Neural cell (in vitro differentiated cells): Measurements from ENCODE around the gene CENPE.

Experiments used
- CTCF ChIP-seq: fragments of 450-650 bp; IDR thresholded peaks from 2 replicates; pipeline ENCODE4 v1.5.1; 2014; ENCODE audit warnings: antibody characterized with exemption, mild to moderate bottlenecking, moderate library complexity; ENCODE audit not compliant: poor library complexity, severe bottlenecking
- EZH2 ChIP-seq: fragments of 200-600, 300-800 bp; shearing (Covaris generic), sonication (generic); IDR thresholded peaks from 2 replicates; pipeline ENCODE4 v1.6.1; 2014; ENCODE audit warnings: antibody characterized with exemption, low read length, borderline replicate concordance, mild to moderate bottlenecking; ENCODE audit not compliant: insufficient read depth, poor library complexity, severe bottlenecking

DNA sequence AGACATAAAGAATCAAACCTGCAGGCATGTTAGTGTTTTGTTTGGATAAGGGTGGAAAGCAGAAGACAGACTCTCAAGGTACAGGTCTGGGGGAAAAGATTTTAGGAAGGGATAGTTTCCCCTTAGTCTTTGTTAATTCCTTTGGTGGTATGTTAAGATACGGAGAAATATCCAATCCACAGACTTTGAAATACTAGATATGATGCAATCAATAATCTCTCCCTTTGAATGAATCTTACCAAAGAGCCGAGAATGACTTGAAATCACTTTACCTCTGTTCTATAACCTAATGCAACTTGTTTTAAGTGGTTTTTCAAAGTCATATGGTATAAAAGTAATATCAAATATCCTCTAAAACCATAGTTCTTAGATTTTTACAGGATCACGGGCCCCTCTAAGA lies 93.3 kb downstream of the CENPE start:
- TF ChIP-seq CTCF (no peak), EZH2 (no peak)
